GM18507 (cell line): ENCODE measurements around the gene PCDHA13.
"Not testable (repeated sequence)": the region's sequence is repeated elsewhere in the genome, so short reads cannot be mapped to it uniquely, and the experiment has no call there.

Source experiments
- DNase-seq: peaks from one replicate; pipeline ENCODE4 v3.0.0; 2011; ENCODE audit warnings: low read depth; ENCODE audit not compliant: insufficient read length; ENCODE audit errors: extremely low spot score
- FAIRE-seq: peaks from 2 replicates; lab custom pipeline; 2011; peaks lifted over from hg19 to GRCh38; lab: Jason Lieb, UNC

The PCDHA13 gene

DNA sequence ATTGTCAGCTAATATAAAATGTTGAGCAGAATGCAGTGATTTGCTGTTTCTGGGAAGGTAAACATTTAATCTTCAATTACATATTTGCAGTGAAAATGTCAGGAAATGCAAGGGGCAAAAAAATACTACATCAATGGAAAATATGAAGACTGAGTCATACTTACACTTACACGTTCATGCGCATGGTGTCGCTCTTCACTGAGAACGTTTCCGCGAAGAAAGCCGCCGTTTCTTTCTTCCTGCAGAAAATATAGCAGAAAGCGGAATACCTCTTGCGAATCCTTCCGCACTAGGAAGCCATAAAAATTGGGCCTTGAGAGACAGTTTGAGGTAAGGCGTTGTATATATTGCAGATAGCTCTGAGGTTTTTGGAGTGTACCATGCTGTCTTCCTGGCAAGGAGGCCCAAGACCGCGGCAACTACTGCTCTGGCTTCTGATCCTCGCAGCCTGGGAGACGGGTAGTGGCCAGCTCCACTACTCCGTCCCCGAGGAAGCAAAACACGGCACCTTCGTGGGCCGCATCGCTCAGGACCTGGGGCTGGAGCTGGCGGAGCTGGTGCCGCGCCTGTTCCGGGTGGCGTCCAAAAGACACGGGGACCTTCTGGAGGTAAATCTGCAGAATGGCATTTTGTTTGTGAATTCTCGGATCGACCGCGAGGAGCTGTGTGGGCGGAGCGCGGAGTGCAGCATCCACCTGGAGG, at the start of gene PCDHA13:
Gene PCDHA13 (plus strand): TSS at position 236 of the 702 bp plus-strand sequence. CDS start 145 bp downstream, at position 381.
- DNase-seq (no peak), FAIRE-seq (no peak)

DNA sequence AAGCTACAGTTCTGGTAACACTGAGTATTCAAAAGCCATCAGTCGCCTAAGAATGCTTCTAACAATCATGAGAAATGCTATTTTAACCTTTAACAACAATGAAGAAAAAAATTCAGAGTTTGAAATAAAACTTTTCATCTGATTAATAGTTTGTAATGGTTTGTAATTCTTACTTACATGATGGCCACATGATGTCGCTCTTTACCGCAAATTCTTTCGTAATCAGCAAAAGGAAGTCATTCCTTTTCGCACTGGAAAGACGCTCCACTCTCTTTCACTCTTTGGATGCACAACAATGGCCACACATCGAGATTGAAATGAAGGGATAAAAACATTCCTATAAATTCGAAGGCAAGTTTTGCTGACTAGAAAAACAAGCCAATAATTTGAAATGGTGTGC, 47.9 kb upstream of the PCDHA13 start, which contains the start of gene PCDHA7:
Gene PCDHA7 (plus strand): TSS at position 277 of the 400 bp plus-strand sequence. CDS start 115 bp downstream, at position 392.
- no peak for DNase-seq
- FAIRE-seq = no peak

GRCh38 chr5:140834439-140835008, 47.4 kb upstream of the PCDHA13 start:
- FAIRE-seq, DNase-seq: not testable (repeated sequence)

- FAIRE-seq (no peak), DNase-seq (no peak)
These were observed 46.1 kb upstream of the PCDHA13 start for GRCh38 chr5:140835622-140836510.

DNA sequence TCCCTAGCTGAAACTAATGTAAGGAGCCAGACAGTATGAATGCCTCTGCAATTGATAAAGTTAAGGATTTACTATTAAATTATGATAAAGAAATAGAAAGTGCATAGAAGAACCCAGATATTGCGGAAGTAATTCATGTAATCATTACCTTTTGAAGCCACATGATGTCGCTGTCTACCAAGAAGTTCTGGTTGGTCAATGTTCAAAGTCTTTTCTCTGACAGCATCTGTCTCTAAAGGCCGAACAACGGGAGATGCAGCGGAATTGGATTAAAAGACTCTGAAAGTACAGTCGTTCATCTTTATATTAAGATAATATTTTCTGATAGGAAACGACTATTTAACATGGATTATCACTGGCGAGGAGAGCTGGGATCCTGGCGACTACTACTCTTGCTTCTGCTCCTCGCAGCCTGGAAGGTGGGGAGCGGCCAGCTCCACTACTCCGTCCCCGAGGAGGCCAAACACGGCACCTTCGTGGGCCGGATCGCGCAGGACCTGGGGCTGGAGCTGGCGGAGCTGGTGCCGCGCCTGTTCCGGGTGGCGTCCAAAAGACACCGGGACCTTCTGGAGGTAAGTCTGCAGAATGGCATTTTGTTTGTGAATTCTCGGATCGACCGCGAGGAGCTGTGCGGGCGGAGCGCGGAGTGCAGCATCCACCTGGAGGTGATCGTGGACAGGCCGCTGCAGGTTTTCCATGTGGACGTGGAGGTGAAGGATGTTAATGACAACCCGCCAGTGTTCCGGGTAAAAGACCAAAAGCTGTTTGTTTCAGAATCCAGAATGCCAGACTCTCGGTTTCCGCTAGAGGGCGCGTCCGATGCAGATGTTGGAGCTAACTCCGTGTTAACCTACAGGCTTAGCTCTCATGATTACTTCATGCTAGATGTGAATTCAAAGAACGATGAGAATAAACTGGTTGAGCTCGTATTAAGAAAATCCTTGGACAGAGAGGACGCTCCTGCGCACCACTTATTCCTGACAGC, 40.7 kb upstream of the PCDHA13 start, which contains the start of gene PCDHA8:
Gene PCDHA8 (plus strand): TSS at position 210 of the 985 bp plus-strand sequence. CDS start 135 bp downstream, at position 345.
- DNase-seq (no peak), FAIRE-seq (no peak)

- DNase-seq (no peak), FAIRE-seq (no peak)
These were observed 38.9 kb upstream of the PCDHA13 start for GRCh38 chr5:140842798-140843733.

DNA sequence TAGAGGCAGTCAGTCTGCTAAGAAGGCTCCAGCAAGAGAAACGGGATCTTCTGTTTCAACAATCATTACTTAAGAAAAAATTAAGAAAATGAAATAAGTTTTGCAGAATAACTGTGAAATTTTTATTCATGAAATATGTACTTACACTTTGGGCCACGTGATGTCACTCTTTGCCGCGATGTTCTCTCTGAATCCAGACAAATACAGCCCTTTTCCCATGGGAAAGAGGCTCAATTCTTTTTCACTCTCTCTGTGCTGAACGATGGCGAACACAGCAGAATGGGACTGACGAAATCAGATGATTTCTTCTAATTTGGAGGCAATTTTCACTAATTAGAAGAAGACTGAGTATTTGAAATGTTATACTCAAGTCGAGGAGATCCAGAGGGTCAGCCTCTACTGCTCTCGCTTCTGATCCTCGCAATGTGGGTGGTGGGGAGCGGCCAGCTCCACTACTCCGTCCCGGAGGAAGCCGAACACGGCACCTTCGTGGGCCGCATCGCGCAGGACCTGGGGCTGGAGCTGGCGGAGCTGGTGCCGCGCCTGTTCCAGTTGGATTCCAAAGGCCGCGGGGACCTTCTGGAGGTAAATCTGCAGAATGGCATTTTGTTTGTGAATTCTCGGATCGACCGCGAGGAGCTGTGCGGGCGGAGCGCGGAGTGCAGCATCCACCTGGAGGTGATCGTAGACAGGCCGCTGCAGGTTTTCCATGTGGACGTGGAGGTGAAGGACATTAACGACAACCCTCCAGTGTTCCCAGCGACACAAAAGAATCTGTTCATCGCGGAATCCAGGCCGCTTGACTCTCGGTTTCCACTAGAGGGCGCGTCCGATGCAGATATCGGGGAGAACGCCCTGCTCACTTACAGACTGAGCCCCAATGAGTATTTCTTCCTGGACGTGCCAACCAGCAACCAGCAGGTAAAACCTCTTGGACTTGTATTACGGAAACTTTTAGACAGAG, 33.5 kb upstream of the PCDHA13 start, which contains the start of gene PCDHA9:
Gene PCDHA9 (plus strand): TSS at position 244 of the 964 bp plus-strand sequence. CDS start 114 bp downstream, at position 358.
- DNase-seq, FAIRE-seq: not testable (repeated sequence)

GRCh38 chr5:140849831-140850634, 31.9 kb upstream of the PCDHA13 start:
- FAIRE-seq, DNase-seq: not testable (repeated sequence)

DNA sequence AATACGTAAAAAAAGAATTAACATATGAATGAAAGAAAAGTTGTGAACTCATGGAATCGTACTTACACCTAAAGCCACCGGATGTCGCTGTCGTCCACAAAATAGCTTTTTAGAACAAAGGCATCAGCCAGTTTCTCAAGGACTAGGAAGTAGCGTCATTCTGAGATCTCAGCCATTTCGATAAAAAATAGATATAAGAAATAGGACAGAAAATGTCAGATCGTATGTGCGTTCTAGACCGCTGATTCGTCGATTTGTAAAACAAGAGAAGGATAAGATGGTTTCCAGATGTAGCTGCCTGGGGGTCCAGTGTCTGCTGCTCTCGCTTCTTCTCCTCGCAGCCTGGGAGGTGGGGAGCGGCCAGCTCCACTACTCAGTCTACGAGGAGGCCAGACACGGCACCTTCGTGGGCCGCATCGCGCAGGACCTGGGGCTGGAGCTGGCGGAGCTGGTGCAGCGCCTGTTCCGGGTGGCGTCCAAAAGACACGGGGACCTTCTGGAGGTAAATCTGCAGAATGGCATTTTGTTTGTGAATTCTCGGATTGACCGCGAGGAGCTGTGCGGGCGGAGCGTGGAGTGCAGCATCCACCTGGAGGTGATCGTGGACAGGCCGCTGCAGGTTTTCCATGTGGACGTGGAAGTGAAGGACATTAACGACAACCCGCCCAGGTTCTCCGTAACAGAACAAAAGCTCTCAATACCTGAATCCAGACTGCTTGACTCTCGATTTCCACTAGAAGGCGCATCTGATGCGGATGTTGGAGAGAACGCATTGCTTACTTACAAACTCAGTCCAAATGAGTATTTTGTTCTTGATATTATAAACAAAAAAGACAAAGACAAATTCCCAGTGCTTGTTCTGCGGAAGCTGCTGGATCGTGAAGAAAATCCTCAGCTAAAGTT, 25.9 kb upstream of the PCDHA13 start, which contains the start of gene PCDHA10:
Gene PCDHA10 (plus strand): TSS at position 126 of the 903 bp plus-strand sequence. CDS start 152 bp downstream, at position 278.
- FAIRE-seq (no peak), DNase-seq (no peak)

- no peak for DNase-seq
- no peak for FAIRE-seq
These were observed 24.5 kb upstream of the PCDHA13 start for GRCh38 chr5:140857177-140857986.

DNA sequence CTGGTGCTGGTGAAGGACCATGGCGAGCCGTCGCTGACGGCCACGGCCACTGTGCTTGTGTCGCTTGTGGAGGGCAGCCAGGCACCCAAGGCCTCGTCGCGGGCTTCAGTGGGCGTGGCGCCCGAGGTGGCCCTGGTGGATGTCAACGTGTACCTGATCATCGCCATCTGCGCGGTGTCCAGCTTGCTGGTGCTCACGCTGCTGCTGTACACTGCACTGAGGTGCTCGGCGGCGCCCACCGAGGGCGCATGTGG, 24.0 kb upstream of the PCDHA13 start:
- no peak for FAIRE-seq
- DNase-seq = no peak

DNA sequence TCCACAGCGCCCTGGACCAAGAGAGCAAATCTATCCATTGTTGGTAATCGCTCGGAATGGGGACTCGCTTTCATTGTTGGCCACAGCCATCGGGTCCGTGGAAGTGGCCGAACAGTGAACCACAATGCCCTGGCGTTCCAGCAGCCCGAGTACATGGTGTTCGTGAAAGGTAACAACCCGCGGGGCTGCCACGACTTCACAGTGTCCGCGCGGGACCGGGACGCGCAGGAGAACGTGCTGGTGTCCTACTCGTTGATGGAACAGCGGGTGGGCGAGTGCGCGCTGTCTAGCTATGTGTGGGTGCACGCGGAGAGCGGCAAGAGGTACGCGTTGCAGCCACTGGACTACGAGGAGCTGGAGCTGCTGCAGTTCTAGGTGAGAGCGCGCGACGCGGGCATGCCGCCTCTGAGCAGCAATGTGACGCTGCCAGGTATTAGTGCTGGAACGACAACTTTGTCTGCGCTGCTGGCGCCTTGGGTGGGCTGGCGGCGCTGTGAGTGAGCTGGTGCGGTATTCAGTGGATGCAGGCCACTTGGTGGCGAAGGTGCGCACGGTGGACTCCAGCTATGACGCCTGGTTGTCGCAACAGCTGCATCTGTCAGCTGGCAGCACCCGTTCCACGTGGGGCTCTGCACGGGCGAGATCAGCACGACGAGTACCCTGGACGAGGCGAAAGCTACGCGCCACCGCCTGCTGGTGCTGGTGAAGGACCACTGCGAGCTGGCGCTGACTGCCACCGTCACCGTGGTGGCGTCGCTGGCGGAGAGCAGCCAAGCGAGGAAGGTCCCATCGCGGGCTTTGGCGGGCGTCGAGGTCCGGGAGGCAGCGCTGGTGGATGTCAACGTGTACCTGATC, 19.3 kb upstream of the PCDHA13 start:
- FAIRE-seq = no peak

More for the DNA sequence above, 19.3 kb upstream of the PCDHA13 start:
- no peak for DNase-seq
